Measurements from ENCODE around the gene RDM1.

The RDM1 gene, protein sequence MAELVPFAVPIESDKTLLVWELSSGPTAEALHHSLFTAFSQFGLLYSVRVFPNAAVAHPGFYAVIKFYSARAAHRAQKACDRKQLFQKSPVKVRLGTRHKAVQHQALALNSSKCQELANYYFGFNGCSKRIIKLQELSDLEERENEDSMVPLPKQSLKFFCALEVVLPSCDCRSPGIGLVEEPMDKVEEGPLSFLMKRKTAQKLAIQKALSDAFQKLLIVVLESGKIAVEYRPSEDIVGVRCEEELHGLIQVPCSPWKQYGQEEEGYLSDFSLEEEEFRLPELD

DNA sequence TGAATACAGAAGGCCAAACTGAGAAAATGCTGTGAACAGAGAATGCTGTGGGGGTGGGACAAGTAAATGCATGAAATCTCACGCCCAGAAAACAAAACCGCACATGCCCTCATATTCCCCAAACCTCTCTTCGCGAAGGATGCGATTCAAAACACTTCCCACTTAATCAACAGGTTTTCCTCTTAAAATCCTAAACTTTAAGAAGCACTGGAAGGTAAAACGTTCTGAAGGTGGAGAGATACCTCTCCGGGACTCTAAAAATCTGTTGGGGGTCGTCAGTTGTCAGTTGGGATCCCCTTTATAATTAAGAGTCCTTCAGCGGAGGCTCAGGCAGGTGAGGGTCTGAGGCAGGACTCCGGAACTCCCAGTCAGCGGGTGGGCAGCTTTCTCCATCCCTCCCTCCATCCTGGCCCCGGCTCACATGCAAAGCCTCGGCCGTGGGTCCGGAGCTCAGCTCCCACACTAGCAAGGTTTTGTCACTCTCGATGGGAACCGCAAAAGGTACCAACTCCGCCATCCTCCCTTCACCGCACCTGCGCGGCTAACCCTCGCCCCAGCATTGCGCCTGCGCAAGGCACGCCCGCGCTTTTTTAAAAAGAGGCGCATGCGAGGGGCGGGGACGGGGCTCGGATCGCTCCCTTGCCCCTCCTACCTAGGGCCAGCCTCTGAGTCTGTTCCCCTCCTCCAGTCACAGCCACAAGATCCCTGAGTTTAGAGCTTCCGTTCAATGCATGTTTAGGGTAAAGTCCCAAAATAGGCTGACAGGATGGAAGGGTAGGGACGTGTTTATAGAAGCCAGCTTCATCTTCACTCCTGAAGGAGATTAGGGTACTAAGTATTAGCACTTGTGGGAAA, at the start of gene RDM1:
Gene RDM1 (minus strand): TSS at position 563 of the 855 bp plus-strand sequence. CDS start 46 bp downstream, at position 517.
- Histone ChIP-seq H3K4me3 (peak within 1 kb of the TSS; percentile 65), H3K27ac (peak within 1 kb of the TSS in 1 of 2 donors; percentile 62)
- TF ChIP-seq, protein P1, sequence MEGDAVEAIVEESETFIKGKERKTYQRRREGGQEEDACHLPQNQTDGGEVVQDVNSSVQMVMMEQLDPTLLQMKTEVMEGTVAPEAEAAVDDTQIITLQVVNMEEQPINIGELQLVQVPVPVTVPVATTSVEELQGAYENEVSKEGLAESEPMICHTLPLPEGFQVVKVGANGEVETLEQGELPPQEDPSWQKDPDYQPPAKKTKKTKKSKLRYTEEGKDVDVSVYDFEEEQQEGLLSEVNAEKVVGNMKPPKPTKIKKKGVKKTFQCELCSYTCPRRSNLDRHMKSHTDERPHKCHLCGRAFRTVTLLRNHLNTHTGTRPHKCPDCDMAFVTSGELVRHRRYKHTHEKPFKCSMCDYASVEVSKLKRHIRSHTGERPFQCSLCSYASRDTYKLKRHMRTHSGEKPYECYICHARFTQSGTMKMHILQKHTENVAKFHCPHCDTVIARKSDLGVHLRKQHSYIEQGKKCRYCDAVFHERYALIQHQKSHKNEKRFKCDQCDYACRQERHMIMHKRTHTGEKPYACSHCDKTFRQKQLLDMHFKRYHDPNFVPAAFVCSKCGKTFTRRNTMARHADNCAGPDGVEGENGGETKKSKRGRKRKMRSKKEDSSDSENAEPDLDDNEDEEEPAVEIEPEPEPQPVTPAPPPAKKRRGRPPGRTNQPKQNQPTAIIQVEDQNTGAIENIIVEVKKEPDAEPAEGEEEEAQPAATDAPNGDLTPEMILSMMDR (IDR thresholded peaks at IDR 0.05), result no peak
- no peak for DNase-seq (ENCODE audit: low spot score)

DNA sequence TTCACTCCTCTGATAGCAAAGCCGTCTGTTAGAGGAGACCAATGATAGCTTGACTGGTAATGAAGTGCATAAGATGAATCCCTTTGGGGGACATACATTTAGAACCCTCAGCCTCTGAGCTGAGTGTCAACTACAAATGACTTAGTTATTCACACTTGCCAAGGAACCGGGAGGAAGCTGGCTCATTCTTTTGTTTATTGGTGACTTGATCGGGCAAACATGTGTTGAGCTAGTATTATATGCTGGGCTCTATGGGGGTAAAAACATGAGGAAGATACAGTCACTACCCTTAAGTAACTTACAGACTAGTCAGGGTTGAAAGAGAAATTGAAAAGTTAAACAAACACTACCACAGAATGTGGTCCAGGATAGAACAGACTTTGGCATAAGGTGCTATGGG, 47.8 kb upstream of the RDM1 start:
- H3K27ac ChIP-seq, result no peak overlapping the region
- TF ChIP-seq, protein P1 (IDR thresholded peaks at IDR 0.05), result no peak

DNA sequence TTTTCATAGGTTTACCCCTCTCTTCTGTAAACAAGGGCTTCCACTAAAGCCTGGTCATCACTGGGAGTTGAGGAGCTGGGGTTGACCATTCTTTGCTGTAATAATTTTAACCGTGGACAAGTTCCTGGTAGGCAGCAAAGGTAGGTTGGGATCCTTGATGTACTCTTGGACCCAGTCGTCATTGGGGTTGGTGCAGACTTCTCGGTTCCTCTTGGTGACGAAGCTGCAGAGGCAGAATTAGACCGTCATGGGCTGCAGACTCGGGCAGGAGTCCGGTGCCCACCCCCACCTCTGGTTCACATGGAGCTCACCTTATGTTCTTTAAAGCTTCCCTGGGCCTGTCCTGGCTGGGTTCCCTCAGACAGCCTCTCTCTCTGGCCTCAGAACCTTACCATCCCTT, 46.9 kb upstream of the RDM1 start:
- TF ChIP-seq, protein P1 (IDR thresholded peaks at IDR 0.05), result no peak
- DNase-seq (ENCODE audit: low spot score), result no peak
- no peak overlapping the region for H3K27ac ChIP-seq
- no peak overlapping the region for H3K4me3 ChIP-seq

More for the DNA sequence above, 47.8 kb upstream of the RDM1 start:
- DNase-seq (ENCODE audit: low spot score), result no peak
- H3K4me3 ChIP-seq, result no peak overlapping the region

DNA sequence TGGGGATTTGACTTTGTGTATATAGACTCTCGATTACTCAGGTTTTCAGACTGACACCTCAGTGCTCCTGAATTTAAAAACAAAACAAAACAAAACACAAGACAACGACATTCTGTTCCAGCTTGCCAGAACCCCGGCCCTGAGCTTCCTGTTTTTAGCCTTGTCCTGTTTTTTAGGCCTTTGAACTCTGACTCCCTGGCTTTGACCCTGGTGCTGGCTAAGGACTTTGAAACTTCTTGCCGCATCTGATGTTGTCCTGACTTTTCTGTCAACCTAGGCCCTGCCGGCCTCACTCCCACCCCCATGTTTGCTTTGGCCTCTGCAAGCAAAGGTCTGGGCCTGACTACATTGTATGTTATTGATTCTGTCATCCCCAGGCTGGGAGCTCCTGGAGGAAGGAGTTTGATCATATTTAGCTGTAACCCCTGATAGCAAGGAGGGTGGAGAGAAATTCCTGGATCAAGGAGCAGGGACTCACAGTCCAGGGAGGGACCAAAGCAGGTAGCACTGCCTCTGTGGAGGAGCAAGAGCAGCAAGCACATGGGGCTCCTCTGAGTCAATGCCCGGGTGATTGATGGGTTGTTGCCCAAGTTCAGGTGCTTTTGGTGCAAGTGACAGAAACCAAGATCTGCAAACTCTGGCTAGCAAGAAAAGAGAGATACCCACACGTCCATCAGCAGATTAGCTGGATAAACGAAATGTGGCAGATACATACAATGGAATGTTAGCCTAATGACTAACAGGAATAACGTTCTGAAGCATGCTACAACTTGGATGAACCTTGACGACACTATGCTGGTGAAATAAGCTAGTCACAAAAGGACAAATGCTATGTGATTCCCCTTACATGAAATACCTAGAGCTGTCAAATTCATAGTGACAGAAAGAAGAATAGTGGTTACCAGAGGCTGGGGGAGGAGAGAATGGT, 43.0 kb upstream of the RDM1 start:
- Histone ChIP-seq H3K4me3 (no peak overlapping the region), H3K27ac (no peak overlapping the region)
- DNase-seq (ENCODE audit: low spot score), result no peak
- TF ChIP-seq, protein P1 (IDR thresholded peaks at IDR 0.05), result no peak

DNA sequence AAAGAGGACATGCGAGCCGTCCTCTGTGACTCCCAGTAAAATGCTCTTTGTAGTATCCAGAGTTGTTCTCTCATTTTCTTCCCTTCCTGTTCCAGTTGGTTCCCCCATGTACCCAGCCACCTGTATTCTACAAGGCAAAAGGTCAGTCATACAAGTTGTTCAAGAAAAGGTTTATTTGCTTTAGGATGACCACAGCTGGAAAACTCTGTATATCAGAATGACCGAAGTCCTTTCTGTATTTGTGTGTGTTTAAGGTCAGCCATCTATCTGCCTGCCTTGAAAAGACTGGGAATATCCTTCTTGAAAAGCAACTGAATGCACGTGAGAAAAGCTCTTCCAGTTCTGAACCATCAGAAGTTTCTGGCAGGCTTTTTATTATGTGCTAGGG, 42.4 kb upstream of the RDM1 start:
- Histone ChIP-seq H3K4me3 (no peak overlapping the region), H3K27ac (no peak overlapping the region)
- TF ChIP-seq, protein P1 (IDR thresholded peaks at IDR 0.05), result no peak
- DNase-seq (ENCODE audit: low spot score), result no peak

DNA sequence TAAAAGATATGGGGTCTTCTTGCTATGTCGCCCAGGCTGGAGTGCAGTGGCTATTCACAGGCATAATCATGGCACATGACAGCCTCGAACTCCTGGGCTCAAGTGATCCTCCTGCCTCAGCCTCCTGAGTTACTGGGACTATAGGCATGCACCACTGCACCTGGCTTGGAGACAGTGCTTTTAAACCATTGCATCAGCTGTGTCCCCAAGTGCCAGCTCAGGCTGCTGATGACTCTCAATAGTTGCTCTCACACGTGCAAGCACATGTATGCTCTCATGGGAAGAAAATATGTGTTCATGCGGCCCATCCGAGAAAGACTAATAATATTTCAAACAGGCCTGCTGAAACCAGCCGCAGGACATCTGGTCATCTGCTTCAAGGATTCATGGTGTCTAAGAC, 42.0 kb upstream of the RDM1 start:
- no peak overlapping the region for H3K27ac ChIP-seq
- TF ChIP-seq, protein P1 (IDR thresholded peaks at IDR 0.05), result no peak
- no peak overlapping the region for H3K4me3 ChIP-seq
- DNase-seq (ENCODE audit: low spot score), result no peak

Measured in coronary artery (tissue), 2 donors.